ENCODE data around the gene SLC22A17.
"Not testable (repeated sequence)": the region's sequence is repeated elsewhere in the genome, so short reads cannot be mapped to it uniquely, and the experiment has no call there.

Gene SLC22A17

GRCh38 chr14:23396126-23396525 lies 43.4 kb upstream of the SLC22A17 start:
- H3K4me3 ChIP-seq (ENCODE audit: low read depth, low read length), result no peak overlapping the region
- no peak for TF ChIP-seq CTCF (IDR thresholded peaks at IDR 0.05; ENCODE audit: low read depth, low read length)

GRCh38 chr14:23392613-23393012 lies 39.9 kb upstream of the SLC22A17 start:
- no peak for TF ChIP-seq CTCF (IDR thresholded peaks at IDR 0.05; ENCODE audit: low read depth, low read length)
- no peak overlapping the region for H3K4me3 ChIP-seq (ENCODE audit: low read depth, low read length)

- not testable (repeated sequence) for H3K4me3 ChIP-seq (ENCODE audit: low read depth, low read length)
These were observed 37.2 kb upstream of the SLC22A17 start for GRCh38 chr14:23389871-23390270.

- no peak overlapping the region for H3K4me3 ChIP-seq (ENCODE audit: low read depth, low read length)
- no peak for TF ChIP-seq CTCF (IDR thresholded peaks at IDR 0.05; ENCODE audit: low read depth, low read length)
These were observed 36.7 kb upstream of the SLC22A17 start for GRCh38 chr14:23389396-23389795.

- no peak overlapping the region for H3K4me3 ChIP-seq (ENCODE audit: low read depth, low read length)
- TF ChIP-seq CTCF (IDR thresholded peaks at IDR 0.05; ENCODE audit: low read depth, low read length), result no peak
These were observed 36.3 kb upstream of the SLC22A17 start for GRCh38 chr14:23388996-23389395.

- TF ChIP-seq CTCF (IDR thresholded peaks at IDR 0.05; ENCODE audit: low read depth, low read length), result no peak
- H3K4me3 ChIP-seq (ENCODE audit: low read depth, low read length), result no peak overlapping the region
These were observed 35.5 kb upstream of the SLC22A17 start for GRCh38 chr14:23387916-23388882.

GRCh38 chr14:23386999-23387398 lies 34.3 kb upstream of the SLC22A17 start:
- H3K4me3 ChIP-seq (ENCODE audit: low read depth, low read length), result no peak overlapping the region
- no peak for TF ChIP-seq CTCF (IDR thresholded peaks at IDR 0.05; ENCODE audit: low read depth, low read length)

- H3K4me3 ChIP-seq (ENCODE audit: low read depth, low read length), result not testable (repeated sequence)
These were observed 33.6 kb upstream of the SLC22A17 start for GRCh38 chr14:23386266-23386657.

Measured in WI38 (cell line).